ENCODE data around the gene HOXB9.

The HOXB9 gene

DNA sequence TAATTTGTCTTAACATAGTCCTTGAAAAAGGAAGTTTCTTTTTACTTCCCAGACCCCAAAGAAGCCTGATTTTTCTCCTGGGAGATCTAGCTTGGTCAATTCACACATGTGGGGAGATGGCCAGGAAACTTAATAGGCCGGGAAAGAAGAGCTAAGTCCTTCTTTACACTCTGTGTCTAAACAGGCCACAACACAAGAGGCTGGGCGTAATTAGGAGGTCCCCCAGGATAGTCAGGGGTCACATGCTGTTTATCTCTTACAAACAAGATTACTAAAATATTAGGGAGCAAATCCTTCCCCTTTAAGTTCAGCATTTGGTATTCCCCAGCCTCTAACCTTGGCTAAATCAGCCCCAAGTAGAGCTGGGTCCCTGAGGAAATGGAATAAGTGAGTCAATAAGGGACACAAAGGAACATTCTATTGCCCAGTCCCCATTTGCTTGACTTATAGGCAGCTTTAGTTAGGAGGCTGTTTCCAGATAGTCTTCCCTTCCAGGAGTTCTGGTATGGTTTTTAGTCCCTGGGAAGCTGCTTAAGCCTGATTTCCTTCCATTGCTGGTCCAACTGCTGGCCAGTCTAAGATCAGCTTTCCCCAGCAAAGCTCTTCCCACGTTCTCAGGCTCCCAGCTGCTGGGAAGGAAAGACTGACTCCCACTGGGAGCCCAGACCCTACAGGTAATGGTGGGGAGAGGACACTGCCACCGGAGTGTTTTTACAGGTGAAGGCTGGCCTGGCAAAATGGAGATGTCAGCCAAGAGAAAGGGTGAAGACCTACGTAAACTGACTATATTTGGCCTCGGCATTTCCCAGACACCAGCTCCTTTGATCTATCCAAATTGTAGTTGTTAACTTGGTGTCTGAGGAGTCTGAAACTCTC, 14.1 kb upstream of the HOXB9 start:
- Histone ChIP-seq H3K27ac (no peak overlapping the region), H3K4me3 (no peak overlapping the region)

DNA sequence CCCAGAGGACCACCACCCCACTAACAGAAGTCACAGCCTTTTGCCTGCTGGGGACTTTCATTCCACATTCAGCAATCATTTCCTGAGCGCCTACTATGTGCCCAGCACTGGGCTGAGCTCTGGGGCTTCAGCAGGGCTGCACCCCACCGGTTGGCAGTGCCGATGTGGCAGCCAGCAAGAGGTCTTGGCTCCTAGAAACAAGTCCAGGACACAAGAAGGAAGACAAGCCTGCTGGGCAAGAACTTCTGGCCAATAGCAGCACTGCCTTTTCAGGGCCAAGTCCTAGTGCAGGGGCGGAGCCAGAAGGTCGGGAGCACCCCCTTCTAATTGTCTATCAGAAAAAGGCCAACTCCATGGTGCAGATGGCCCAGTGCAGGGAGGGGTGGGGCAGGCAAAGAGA, 13.0 kb upstream of the HOXB9 start:
- H3K4me3 ChIP-seq: no peak overlapping the region
- H3K27ac ChIP-seq: no peak overlapping the region

DNA sequence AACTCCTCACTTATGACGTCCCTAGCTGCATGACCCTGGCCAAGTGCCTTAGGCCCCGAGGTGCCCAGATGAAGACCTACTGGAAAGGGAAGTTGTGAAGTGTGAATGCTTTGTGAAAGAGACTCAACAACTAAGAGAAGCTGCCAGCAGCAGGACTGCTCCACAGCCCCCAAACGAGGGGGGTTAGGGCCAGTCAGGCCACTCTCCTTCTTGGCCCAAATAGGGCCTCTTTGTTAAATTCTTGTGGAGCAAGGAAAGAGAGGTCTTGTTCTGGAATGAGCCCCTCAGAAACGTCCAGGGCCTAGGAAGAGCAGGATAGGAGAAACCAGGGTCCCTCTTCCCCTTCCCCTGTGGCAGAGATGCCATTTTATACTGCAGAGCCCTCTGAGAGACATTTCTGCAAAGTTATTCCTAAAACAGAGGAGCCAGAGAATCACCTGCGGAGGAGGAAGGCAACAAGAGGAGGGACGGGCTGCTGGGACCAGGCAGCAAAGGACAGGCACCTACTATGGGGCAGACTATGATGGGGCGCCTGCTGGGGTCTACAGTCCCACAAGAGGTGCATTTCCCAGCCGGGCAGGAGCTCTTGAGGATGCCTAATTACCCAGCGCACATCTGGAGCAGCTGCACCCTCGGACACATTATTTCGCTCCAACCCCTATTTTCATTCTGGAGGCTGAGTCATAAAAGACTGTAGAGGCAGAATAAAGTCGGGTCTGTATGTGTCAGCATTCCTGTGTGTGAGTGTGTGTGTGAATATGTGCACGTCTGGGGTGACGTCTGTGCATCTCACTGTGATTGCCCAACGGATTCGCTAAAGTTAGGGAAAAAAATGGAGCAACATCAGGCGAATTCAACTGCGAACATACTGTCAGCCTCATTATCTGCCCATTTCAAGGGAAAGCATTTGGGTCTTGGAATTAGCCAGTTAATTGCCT, 11.4 kb upstream of the HOXB9 start:
- Histone ChIP-seq H3K27ac (no peak overlapping the region), H3K4me3 (no peak overlapping the region)

DNA sequence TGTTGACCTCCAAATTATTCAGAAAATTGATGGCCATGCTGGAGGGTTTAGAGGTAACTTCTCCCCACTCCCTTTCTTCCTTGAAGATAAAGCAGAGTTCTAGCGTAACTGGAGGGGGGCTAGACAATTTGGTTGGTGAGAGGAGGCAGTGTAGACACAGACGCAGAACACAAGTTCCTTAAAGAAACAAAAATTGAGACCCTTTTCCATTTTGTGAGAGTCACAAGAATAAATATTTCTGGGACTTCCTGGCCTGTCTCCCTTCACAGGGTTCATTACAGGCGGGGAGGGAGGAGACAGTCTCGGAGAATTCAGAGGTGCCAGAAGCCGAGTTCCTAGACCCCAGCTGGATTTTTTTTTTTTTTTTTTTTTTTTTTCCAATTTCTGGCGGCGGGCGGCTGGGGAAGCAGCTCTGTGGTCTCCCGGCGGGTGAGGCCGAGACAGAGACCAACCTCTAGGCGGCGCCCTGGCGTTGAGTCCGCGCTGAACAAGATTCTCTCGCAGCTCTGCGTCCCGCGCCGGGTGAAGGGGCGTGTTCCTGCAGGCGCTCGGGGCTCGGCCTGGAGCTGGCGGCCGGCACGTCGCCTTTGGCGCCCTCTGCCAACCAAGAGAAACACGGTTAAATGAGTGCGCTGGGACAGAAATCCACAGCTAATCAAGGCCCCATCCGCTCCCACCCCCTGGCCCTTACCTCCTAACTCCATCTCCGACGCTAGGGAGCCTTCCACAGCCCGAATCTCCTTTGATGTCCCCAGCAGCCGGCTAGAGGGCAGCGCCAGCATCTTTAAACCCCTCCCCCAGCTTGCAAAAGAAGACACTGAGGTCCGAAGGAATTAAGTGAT, 10.2 kb upstream of the HOXB9 start:
- H3K4me3 ChIP-seq: no peak overlapping the region

DNA sequence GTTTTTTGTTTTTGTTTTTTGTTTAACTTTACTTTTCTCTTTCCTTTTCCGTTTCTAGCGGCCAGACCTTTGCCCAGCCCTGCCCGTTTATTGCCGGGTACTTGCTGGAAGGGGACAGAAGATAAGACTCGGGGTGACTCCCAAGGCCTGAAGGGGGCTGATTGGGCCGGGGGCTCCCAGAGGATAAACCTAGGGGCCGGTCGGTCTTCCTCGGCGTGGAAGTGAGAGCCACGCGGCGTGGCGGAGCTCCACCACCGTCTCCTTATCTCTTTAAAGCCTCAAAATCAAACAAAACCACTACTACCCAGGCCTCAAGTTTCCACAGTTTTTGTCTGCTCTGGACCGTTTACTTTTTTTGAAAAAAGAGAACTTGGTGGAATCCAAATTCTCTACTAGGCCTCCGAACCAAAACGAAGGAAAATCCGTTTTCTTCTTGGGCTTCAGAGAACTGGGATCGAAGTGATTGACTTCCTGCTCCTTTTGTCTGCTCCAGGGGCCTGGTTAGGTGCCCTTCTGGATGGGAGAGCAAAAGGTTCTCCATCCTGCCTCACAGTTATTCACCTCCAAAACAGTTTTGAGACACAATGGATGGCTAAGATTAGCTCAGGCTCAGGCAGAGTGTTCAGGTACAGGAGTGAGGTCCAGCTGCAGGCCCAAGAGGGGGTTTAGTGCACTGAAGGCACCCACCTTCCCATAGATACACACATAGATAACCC, 8.5 kb upstream of the HOXB9 start:
- H3K27ac ChIP-seq: no peak overlapping the region
- H3K4me3 ChIP-seq: no peak overlapping the region

More for the DNA sequence above, 10.2 kb upstream of the HOXB9 start:
- no peak overlapping the region for H3K27ac ChIP-seq

DNA sequence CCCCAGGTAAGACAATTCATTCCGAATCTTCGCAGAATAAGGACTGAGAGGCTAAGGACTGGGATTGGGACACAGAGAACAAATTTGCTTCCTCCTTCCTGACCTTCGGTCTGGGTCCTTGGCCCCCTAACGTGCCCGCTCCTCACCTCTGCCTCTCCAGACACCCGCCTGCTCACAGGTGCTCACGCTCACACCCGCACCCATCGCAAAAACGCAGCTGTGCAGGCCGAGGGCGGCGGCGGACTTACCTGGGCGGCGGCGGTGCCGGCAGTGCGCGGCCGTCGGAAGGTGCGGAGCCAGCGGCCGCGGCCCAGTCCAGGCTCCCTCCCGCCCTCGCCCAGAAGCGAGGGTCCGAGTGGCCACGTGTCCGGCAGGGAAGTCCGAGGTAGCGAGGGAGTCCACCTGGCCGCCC, 7.1 kb upstream of the HOXB9 start:
- H3K27ac ChIP-seq: no peak overlapping the region
- H3K4me3 ChIP-seq: no peak overlapping the region

DNA sequence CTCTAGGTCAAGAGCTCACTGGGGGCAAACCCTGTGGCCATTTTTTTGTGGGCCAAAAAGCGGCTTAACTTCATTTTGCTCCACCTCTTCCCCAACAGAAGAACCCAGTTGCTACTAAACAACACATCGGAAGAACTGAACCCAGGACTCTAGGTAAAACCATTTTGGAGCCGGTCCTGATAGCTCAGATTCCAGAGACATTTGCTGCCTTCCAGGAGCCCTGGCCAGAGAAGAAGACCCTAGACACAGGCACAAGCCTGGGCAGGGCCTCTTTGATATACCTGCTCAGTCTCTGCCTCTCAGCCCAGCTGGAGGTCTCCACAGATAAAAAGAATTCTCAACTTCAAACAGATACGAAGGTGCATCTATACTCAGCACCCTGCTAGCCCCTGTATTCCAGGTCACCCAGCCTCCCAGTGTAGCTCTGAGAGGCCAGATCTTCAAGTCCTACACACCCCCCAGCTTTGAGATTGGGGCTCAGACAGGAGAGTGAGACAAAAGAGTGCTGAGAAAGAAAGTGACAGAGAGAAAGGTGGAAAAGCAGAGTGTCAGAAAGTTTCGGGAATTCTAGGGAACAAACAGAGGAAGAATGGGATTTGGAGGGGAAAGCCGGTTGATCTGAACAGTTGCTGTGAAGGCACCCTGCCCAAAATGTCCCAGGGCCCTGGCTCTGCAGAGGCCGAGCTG, 6.6 kb upstream of the HOXB9 start:
- Histone ChIP-seq H3K27ac (no peak overlapping the region), H3K4me3 (no peak overlapping the region)

DNA sequence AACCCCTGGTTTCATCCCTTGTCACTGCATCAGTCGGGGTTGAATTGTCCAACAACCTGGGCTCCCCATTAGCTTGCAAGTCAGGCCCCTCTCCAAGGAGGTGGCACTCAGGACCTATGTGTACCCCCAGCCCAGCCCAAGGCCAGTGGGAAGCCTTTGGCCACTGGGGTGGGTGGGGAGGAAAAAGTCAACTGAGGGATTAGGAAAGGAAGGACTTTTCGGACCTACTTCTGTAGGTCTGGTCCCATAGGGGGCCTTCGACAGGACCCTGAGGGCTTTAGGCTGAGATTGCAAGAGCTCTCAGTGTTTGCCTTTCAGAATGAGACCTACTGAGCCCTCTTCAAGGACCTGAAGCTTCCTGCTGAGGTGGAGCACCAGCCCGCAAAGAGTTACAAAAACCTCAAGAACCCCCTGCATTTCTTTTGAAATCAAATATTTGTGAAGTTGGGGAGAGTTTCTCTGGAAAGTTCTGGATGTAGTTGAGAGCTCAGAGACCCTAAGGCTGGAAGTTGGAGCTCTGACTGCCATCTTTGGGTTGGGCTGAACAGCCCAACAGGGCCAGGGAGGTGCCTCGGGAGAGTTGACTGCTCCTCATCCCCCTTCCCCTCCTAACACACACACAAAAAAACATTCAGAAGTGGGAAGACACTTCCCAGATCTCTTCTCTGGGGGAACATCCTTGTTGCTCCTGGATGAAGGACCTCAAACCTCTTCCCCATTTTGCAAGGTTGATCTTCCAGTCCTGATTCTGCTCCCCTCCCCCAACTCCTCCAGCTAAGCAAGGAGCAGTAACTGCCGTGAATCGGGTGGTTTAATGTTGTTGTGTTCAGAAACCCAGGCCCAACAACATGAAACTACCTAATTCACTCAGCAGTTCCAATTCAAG, 5.8 kb upstream of the HOXB9 start:
- no peak overlapping the region for H3K4me3 ChIP-seq

DNA sequence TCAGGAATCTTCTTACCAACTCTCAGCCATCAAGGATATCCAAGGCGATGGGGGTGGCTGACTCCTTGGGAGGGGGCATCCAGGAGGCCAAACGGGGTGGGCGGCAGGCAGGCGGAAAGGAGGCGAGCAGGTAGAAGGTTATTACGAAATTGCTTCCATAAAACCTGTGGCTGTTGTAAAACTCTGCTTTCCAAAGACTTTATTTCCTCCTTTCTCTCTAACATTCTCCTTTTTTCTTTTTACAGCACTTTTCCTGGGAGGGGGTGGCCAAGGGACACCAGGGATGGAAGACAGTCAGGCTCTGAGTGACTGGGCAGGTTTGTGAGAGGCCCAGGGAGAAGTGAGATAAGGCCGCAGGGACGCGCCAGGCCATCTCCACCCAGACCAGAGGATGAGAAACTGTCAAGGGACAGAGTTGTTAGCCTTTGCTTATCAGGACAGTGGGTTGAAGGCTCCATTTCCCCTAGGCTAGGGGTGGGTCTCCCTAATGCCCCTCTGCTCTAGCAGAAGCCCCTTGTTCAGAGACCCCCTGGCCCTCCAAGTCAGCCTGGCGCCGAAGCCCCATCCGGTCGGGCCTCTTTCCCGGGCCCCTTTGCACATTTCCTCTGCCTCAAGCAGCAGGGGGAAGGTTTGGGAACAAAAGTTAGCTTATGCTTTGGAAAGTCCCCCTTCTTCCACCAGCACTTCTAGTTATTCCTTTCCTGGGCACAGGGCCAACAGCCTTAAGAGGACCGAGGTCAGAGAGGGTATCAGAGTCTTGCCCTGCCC, 5.0 kb upstream of the HOXB9 start:
- Histone ChIP-seq H3K4me3 (no peak overlapping the region), H3K27ac (no peak overlapping the region)

More for the DNA sequence above, 5.8 kb upstream of the HOXB9 start:
- no peak overlapping the region for H3K27ac ChIP-seq

DNA sequence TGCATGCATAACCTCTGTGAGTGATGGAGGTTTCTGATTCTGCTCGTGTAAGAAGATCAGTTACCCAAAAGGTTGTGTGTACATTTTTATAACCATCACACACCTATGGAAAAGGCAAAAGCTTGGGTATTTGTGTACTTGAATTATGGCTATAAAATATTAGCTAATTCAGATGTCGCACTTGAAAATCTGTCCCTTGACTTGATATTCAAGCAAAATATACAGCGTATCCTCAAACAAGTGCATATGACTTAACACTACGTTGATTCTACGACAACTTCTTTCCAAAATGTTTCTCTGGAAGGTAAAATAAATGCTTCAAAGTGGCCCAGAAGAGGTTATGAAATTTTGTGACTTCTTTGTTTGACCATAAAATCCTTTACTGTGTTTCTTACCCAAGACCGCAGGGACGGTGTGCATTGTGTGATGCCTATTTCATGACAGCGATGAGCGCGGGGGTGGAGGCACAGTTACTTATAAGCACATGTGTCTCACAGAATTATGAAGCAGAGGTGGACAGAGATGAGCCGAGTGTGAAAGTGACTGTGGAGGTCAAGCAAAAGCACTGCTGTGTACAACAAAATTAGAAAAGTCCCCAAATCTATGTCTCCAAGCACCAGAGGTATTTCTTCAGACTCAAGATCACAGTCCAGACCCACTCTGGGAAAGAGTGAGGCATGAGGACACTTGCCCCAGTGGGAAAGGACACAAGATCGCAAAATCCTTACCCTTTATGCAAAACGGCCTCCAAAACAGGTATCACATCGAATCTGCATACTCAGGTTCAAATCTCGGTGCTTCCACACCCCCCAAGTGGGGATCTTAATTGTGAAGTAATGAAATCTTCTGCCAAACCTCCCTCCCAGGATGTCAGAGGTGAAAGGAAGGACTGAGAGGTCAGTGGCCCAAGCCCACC, 4.1 kb upstream of the HOXB9 start:
- Histone ChIP-seq H3K27ac (no peak overlapping the region), H3K4me3 (no peak overlapping the region)

DNA sequence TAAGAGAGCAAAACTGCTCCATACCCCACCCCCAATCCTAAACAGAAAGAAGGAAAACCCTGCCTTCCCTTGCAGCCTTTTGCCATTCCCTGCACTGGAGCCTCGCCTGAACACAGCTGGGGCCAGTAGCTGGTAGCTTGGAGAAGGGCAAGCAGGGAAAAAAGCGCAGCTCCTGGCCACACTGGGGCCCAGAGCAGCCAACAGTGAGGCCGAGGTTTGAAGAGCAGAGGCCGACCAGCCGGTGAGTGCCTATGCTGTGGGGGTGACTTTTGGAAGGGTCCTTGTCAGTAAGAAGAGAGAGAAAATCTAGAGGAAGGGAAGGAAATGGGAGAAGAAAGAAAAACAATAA, 3.2 kb upstream of the HOXB9 start:
- H3K27ac ChIP-seq: no peak overlapping the region

DNA sequence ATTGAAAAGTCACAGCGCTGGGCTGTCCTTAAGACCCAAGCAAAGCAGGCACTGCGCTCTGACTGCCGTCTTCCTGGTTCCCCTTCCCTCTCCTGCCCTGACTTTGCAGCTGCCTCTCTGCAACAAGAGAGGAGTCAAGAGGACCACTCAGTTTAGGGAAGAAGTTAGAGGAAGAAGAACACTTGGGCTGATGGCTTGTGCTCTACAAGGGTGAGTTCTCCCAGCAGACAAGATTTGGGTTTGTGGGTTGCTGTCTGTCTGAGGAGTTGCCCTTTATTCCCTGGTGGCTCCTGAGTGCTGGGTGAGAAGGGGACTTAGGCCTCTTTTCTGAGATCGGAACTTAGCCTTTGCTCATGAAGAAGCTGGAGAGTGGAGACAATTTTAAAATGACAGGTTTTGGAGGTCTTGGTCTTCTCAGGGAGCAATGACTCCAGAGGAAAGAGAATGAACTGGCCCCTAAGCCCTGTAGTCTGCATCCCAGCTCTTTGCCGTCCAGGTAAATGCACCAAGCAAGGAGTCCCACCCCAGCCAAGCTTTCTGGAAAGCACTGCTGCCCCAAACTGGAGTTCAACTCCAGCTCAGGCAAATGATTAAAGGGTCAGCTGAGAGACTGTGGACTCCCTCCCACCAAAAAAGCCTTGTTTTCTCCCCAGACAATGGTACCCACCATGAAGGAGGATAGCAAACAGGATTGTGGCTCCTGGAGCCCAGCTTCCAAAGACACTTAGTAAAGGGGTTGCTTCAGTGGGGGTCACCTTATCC, 2.7 kb upstream of the HOXB9 start:
- no peak overlapping the region for H3K4me3 ChIP-seq
- no peak overlapping the region for H3K27ac ChIP-seq

More for the DNA sequence above, 3.2 kb upstream of the HOXB9 start:
- H3K4me3 ChIP-seq: no peak overlapping the region

DNA sequence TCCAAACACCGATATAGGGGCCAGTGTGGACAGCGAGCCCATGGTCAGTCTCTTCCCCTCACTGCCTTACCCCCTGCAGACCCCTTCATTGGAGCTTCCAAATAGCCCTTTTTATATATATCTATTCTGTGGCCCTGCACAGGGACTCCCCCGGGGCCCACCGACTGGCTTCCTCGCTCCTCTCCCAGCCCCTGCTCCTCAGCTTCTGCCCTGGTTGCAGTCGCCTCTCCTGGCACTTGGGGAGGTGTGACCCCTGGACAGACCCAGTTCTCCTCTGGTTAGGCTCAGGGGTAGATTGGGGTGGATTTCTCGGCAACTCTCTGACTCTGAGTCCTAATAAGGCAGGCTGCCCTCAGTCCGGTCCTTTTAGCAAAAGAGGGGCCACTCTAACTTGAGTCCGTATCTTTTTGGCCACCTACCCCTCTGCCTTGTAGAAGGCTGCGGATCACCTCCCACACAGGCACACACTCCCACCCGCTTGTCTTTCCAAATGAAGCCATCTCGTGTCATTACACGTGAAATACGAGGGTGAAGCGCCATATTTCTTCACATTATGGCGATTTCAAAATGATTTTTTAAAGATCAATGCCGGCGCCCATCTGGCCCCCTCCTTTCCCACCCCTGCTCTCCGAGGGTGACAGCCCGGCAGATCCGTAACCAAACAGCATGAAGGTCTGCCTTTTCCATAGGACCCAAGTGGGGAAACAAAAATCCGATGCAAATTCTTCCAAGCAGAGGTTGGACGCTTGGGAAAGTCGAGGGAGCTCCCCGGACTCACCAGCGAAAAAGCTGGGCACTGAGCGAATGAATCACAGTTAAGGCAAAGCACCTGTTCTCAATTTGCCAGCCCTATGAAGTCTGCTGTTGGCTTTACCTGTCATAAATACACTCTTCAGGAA, 1.7 kb upstream of the HOXB9 start:
- no peak overlapping the region for H3K27ac ChIP-seq
- no peak overlapping the region for H3K4me3 ChIP-seq

DNA sequence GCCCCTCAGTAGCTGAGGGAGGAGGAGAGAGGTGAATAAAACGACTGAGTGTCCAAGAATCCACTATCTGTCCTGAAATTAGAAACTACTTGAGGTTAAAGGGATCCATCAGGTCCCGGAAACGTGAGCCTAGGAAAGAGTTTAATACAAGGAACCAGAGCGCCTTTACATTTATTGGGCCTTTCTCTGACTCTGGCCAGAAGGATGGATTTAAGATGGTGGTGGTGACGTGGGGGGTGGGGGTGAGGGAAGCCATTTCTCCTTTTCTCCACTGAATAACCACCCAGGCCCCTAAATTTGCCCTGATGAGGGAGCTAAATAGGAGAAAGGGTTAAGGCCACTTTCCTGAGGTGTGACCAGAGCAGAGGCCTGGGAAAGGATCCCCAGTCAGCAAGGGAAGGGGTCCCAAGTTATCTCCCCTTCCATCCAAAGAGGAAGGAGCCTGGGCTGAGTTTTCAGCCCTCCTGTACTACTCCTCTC, 1.0 kb upstream of the HOXB9 start:
- Histone ChIP-seq H3K27ac (no peak overlapping the region), H3K4me3 (no peak overlapping the region)
